ENCODE data around the gene KCTD18.

GRCh38 chr2:200448455-200448854 is 61.4 kb downstream of the KCTD18 start:
- no peak for TF ChIP-seq POLR2AphosphoS5 (IDR thresholded peaks at IDR 0.05; ENCODE audit: low read depth, low read length)
- TF ChIP-seq CTCF (IDR thresholded peaks at IDR 0.05), result no peak
- TF ChIP-seq SIN3A (IDR thresholded peaks at IDR 0.05; ENCODE audit: borderline replicate concordance, insufficient read depth, low read depth, low read length), result no peak

Data from Panc1 (cell line).